Measurements from ENCODE around the gene CPNE5. TPM values are rescaled to one million over a fixed set of nuclear protein-coding genes. Genes with fewer than 3 reads are reported as not detected.

Gene CPNE5
- total RNA-seq, 4 donors from 2014 or later: 3.0 to 8.3 (median 3.3) TPM; not detected in 1

DNA sequence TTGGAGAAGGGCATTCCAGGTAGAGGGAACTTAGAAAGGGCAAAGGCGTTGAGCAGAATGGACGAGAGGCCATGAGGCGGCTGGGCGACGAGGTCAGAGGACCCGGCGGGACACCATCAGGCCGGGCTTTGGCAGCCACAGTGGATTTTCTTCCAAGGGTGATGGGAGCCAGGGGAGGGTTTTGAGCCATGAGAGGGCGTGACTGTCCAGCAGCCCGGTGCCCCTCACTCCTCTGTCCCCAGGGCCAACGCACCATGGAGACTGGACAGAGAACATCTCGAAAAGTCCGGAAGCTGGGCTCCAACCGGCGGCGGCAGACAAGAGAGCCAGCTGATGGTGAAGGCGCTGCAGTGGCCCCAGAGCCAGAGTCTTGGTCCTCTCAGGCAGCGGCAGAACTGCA lies 135.3 kb downstream of the CPNE5 start:
- no peaks in the 10 kb centered on the region for H3K9me3 ChIP-seq

DNA sequence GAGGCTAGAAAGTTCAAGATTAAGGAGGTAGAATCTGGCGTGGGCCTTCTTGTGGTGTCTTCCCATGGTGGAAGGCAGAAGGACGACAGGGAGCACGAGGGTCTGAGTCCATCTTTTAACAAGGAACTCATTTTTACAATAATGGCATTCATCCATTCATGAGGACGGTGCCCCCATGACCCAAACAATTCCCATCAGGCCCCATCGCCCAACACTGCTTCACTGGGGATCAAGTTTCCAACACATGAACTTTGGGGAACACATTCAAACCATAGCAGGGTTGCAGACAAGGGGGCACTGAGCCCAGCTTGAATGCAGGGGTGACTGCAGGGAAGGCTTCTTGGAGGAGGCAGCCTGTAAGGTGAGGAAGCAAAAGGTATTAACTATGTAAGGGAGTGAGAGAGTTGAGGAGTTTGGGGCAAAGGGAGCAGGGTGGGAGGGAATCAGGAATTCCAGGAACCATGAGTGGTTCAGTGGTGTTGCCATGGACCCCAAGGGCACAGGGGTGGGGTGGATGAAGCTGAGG lies 136.1 kb downstream of the CPNE5 start:
- 82% methylated on average over 5 of the region's 5 CpGs; no CpG with 5 or more reads in 1 of the 2 donors for WGBS, 2 donors (ENCODE audit: low coverage in 1 of 2)
- no peaks in the 10 kb centered on the region for H3K4me1 ChIP-seq
- in situ Hi-C loops (cut with MboI; ENCODE audit: low pct_ligation_motif_present in 1 of 4, low pct_unique_long_range_greater_than_20kb in 1 of 4, low sequenced_read_pairs in 3 of 4) (loop anchor here in 1 of 4 donors (25.0 kb wide), 1 partner anchor 291 kb away; no protein-coding TSS in a partner anchor), intact Hi-C loops (cut with DNase I; ENCODE audit: low total_unique reads) (no loop called here)
- no peak for DNase-seq
- no peaks in the 10 kb centered on the region for H3K27me3 ChIP-seq
- H3K36me3 ChIP-seq: no peaks in the 10 kb centered on the region
- no peaks in the 10 kb centered on the region for H3K9me3 ChIP-seq
- no peak for TF ChIP-seq POLR2AphosphoS5 (IDR thresholded peaks at IDR 0.05)
- TF ChIP-seq, protein P1, sequence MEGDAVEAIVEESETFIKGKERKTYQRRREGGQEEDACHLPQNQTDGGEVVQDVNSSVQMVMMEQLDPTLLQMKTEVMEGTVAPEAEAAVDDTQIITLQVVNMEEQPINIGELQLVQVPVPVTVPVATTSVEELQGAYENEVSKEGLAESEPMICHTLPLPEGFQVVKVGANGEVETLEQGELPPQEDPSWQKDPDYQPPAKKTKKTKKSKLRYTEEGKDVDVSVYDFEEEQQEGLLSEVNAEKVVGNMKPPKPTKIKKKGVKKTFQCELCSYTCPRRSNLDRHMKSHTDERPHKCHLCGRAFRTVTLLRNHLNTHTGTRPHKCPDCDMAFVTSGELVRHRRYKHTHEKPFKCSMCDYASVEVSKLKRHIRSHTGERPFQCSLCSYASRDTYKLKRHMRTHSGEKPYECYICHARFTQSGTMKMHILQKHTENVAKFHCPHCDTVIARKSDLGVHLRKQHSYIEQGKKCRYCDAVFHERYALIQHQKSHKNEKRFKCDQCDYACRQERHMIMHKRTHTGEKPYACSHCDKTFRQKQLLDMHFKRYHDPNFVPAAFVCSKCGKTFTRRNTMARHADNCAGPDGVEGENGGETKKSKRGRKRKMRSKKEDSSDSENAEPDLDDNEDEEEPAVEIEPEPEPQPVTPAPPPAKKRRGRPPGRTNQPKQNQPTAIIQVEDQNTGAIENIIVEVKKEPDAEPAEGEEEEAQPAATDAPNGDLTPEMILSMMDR (IDR thresholded peaks at IDR 0.05): no peak
- TF ChIP-seq EP300 (IDR thresholded peaks at IDR 0.05; ENCODE audit: low read depth): no peak
- TF ChIP-seq POLR2A (IDR thresholded peaks at IDR 0.05): no peak
- no peak overlapping the region for H3K4me3 ChIP-seq
- no peak overlapping the region for H3K27ac ChIP-seq

More for the DNA sequence above, 135.3 kb downstream of the CPNE5 start:
- TF ChIP-seq EP300 (IDR thresholded peaks at IDR 0.05; ENCODE audit: low read depth): no peak
- TF ChIP-seq, protein P1 (IDR thresholded peaks at IDR 0.05): no peak
- TF ChIP-seq POLR2AphosphoS5 (IDR thresholded peaks at IDR 0.05): no peak
- TF ChIP-seq POLR2A (IDR thresholded peaks at IDR 0.05): no peak
- no peak for DNase-seq
- H3K36me3 ChIP-seq: no peaks in the 10 kb centered on the region
- H3K27me3 ChIP-seq: no peaks in the 10 kb centered on the region
- H3K4me1 ChIP-seq: no peaks in the 10 kb centered on the region
- no peak overlapping the region for H3K4me3 ChIP-seq
- in situ Hi-C loops (cut with MboI; ENCODE audit: low pct_ligation_motif_present in 1 of 4, low pct_unique_long_range_greater_than_20kb in 1 of 4, low sequenced_read_pairs in 3 of 4) (loop anchor here in 1 of 4 donors (25.0 kb wide), 1 partner anchor 292 kb away; no protein-coding TSS in a partner anchor), intact Hi-C loops (cut with DNase I; ENCODE audit: low total_unique reads) (no loop called here)
- 98% methylated on average over 18 of the region's 18 CpGs; no CpG with 5 or more reads in 1 of the 2 donors for WGBS, 2 donors (ENCODE audit: low coverage in 1 of 2)
- H3K27ac ChIP-seq: no peak overlapping the region

DNA sequence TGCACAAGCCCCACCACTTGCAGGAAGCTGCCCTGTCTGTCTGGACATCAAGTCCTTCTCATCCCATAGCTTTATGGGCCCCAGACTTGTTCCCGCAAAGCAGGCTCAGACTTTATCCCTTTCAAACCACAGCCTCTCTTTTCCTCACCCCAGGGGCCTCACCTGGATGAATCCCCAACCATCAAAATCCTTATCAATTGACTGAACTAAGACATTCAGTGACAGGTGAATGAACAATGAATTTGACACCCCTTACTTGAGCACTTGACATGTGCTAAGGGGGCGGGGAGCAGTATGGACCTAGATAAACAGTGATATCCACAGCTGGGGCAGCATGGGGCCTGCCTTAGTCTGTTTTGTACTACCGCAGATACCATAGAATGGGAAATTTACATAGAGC lies 136.6 kb downstream of the CPNE5 start:
- no peak for DNase-seq
- H3K4me1 ChIP-seq: no peaks in the 10 kb centered on the region
- no peak overlapping the region for H3K4me3 ChIP-seq
- H3K36me3 ChIP-seq: no peaks in the 10 kb centered on the region
- WGBS, 2 donors (ENCODE audit: low coverage in 1 of 2): 93% methylated on average over 3 of the region's 3 CpGs; no CpG with 5 or more reads in 1 of the 2 donors
- TF ChIP-seq POLR2A (IDR thresholded peaks at IDR 0.05) (no peak), EP300 (IDR thresholded peaks at IDR 0.05; ENCODE audit: low read depth) (no peak), POLR2AphosphoS5 (IDR thresholded peaks at IDR 0.05) (no peak)
- TF ChIP-seq, protein P1 (IDR thresholded peaks at IDR 0.05): no peak
- no peaks in the 10 kb centered on the region for H3K9me3 ChIP-seq
- no peak overlapping the region for H3K27ac ChIP-seq
- intact Hi-C loops (cut with DNase I; ENCODE audit: low total_unique reads) (no loop called here), in situ Hi-C loops (cut with MboI; ENCODE audit: low pct_ligation_motif_present in 1 of 4, low pct_unique_long_range_greater_than_20kb in 1 of 4, low sequenced_read_pairs in 3 of 4) (loop anchor here in 1 of 4 donors (25.0 kb wide), 1 partner anchor 290 kb away; no protein-coding TSS in a partner anchor)
- H3K27me3 ChIP-seq: no peaks in the 10 kb centered on the region

DNA sequence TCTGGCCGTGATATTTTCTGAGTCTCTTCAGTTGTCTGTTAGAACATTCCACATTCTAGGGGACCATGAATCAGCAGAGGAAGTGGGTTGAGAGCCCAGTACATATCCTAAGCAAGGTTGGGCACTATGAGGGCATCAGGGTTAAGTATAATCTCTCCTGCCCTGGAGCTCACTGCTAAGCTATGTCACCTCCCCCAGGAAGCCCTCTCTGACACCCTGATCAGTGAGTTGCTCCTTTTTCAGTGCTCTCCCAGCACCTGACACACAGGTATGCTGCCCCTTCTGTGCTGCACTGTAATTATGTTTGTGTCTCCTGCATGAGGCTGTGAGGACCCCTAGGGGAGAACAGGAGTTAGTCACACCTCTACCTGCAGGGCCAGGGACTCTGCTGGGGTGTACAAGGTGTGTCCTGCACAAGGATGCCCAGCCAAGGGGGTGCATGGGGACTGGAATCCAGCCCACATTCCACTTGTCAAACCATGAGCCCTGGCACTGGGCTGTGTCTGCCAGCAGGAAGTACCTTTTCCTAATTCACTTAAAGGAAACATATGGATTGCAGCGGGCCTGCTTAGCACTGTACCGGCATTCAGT lies 137.7 kb downstream of the CPNE5 start:
- Histone ChIP-seq H3K4me1 (no peaks in the 10 kb centered on the region), H3K36me3 (no peaks in the 10 kb centered on the region), H3K4me3 (no peak overlapping the region), H3K9me3 (no peaks in the 10 kb centered on the region), H3K27me3 (no peaks in the 10 kb centered on the region), H3K27ac (no peak overlapping the region)
- intact Hi-C loops (cut with DNase I; ENCODE audit: low total_unique reads) (no loop called here), in situ Hi-C loops (cut with MboI; ENCODE audit: low pct_ligation_motif_present in 1 of 4, low pct_unique_long_range_greater_than_20kb in 1 of 4, low sequenced_read_pairs in 3 of 4) (loop anchor here in 1 of 4 donors (25.0 kb wide), 1 partner anchor 289 kb away; no protein-coding TSS in a partner anchor)
- 93% methylated on average over 3 of the region's 3 CpGs; no CpG with 5 or more reads in 1 of the 2 donors for WGBS, 2 donors (ENCODE audit: low coverage in 1 of 2)
- no peak for DNase-seq
- TF ChIP-seq EP300 (IDR thresholded peaks at IDR 0.05; ENCODE audit: low read depth): no peak
- TF ChIP-seq POLR2A (IDR thresholded peaks at IDR 0.05): no peak
- TF ChIP-seq, protein P1 (IDR thresholded peaks at IDR 0.05): peak in 1 of 5 experiments; percentile 4

Measured in transverse colon (tissue), 4 donors.